ENCODE measurements around the gene RPS6KA2.

- TF ChIP-seq, protein P1, sequence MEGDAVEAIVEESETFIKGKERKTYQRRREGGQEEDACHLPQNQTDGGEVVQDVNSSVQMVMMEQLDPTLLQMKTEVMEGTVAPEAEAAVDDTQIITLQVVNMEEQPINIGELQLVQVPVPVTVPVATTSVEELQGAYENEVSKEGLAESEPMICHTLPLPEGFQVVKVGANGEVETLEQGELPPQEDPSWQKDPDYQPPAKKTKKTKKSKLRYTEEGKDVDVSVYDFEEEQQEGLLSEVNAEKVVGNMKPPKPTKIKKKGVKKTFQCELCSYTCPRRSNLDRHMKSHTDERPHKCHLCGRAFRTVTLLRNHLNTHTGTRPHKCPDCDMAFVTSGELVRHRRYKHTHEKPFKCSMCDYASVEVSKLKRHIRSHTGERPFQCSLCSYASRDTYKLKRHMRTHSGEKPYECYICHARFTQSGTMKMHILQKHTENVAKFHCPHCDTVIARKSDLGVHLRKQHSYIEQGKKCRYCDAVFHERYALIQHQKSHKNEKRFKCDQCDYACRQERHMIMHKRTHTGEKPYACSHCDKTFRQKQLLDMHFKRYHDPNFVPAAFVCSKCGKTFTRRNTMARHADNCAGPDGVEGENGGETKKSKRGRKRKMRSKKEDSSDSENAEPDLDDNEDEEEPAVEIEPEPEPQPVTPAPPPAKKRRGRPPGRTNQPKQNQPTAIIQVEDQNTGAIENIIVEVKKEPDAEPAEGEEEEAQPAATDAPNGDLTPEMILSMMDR (optimal IDR thresholded peaks at IDR 0.05 in 1 of 3, IDR thresholded peaks at IDR 0.05 in 1 of 3, conservative IDR thresholded peaks at IDR 0.05 in 1 of 3; ENCODE audit: extremely low read depth in 1 of 3, insufficient read depth in 2 of 3, low read length in 3 of 3), result no peak
- no peak for TF ChIP-seq EZH2 (IDR thresholded peaks at IDR 0.05; ENCODE audit: low read length)
These were observed 247.9 kb downstream of the RPS6KA2 start for GRCh38 chr6:166379103-166379586.
